HG02759 (cell line): ENCODE results near the gene TTLL11.

Source experiments
- ATAC-seq: cut with Tn5 transposase; IDR thresholded peaks from one replicate; pipeline ENCODE4 v1.9.1; 2021; ENCODE audit warnings: mild to moderate bottlenecking, moderate library complexity; ENCODE audit not compliant: unreplicated experiment

The TTLL11 gene

GRCh38 chr9:122092611-122093506 lies at the start of gene TTLL11:
Gene TTLL11 (minus strand): TSS chr9:122093308. CDS start chr9:122093148, 160 bp downstream.
- ATAC-seq: peak; percentile 92

GRCh38 chr9:122141671-122142070 lies 48.6 kb upstream of the TTLL11 start:
- ATAC-seq: no peak

GRCh38 chr9:122140368-122141193 lies 47.5 kb upstream of the TTLL11 start:
- ATAC-seq: no peak

GRCh38 chr9:122138560-122139268 lies 45.6 kb upstream of the TTLL11 start:
- no peak for ATAC-seq

GRCh38 chr9:122135529-122135859 lies 42.4 kb upstream of the TTLL11 start:
- ATAC-seq: no peak

- no peak for ATAC-seq
Observed at GRCh38 chr9:122134822-122135528, 41.9 kb upstream of the TTLL11 start.

GRCh38 chr9:122133984-122134535 lies 41.0 kb upstream of the TTLL11 start:
- ATAC-seq: no peak

- no peak for ATAC-seq
Observed at GRCh38 chr9:122133263-122133983, 40.3 kb upstream of the TTLL11 start.

GRCh38 chr9:122132539-122132938 lies 39.4 kb upstream of the TTLL11 start:
- ATAC-seq: no peak

- no peak for ATAC-seq
Observed at GRCh38 chr9:122131401-122132001, 38.4 kb upstream of the TTLL11 start.

- ATAC-seq: no peak
Observed at GRCh38 chr9:122130837-122131236, 37.7 kb upstream of the TTLL11 start.

- ATAC-seq: no peak
Observed at GRCh38 chr9:122129969-122130368, 36.9 kb upstream of the TTLL11 start.

- no peak for ATAC-seq
Observed at GRCh38 chr9:122128969-122129343, 35.8 kb upstream of the TTLL11 start.

- ATAC-seq: no peak
Observed at GRCh38 chr9:122128007-122128968, 35.2 kb upstream of the TTLL11 start.

GRCh38 chr9:122127396-122127798 lies 34.3 kb upstream of the TTLL11 start:
- no peak for ATAC-seq

- ATAC-seq: no peak
Observed at GRCh38 chr9:122126331-122127261, 33.5 kb upstream of the TTLL11 start.
